Measurements from ENCODE around the gene PDK1. TPM values are rescaled to one million over a fixed set of nuclear protein-coding genes. Genes with fewer than 3 reads are reported as not detected.

Gene PDK1
- total and polyA plus RNA-seq, 4 donors, result 2.9 to 20.9 (median 8.6) TPM

DNA sequence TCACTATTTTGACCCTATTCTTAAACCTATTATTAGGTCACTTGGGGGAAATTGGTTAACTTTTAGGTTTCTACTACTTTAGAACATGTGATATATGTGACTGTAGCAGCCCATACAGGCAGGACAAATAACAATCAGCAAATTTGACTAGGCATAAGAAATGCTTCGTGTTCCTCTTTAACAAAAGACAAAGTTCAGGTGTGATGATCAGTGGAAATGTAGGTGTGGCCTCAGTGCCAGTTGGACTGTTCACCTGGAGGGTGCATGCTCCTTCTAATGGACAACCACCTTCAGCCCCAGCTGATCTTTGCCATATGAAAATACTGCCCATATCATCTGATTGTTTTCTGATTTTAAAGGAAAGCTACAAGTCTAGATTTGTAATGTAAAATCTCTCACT is 6.4 kb downstream of the PDK1 start:
- no peak for ATAC-seq (ENCODE audit: insufficient read depth, low FRiP score)
- 93 to 100% methylated on average over 1 of the region's 1 CpG for WGBS, 2 donors
- Histone ChIP-seq H3K27ac (ENCODE audit: low read depth in 1 of 2, low read length in 1 of 2) (no peak overlapping the region), H3K36me3 (ENCODE audit: control insufficient read depth in 4 of 4, insufficient read depth in 4 of 4, low read length in 4 of 4) (peaks cover 0 to 6% (median 4%) of the 10 kb centered on the region in 4 donors), H3K27me3 (ENCODE audit: control insufficient read depth in 3 of 3, insufficient read depth in 3 of 3, low read length in 2 of 3) (no peaks in the 10 kb centered on the region), H3K9me3 (ENCODE audit: control insufficient read depth in 4 of 4, insufficient read depth in 3 of 4, low read length in 3 of 4) (no peaks in the 10 kb centered on the region), H3K9ac (ENCODE audit: insufficient read depth in 1 of 2, low read length in 2 of 2) (no peak overlapping the region), H3K4me1 (ENCODE audit: control insufficient read depth in 5 of 5, insufficient read depth in 5 of 5, low read length in 5 of 5) (peaks cover 0 to 9% (median 5%) of the 10 kb centered on the region in 5 donors), H3K4me3 (no peak overlapping the region)
- TF ChIP-seq, protein P1, sequence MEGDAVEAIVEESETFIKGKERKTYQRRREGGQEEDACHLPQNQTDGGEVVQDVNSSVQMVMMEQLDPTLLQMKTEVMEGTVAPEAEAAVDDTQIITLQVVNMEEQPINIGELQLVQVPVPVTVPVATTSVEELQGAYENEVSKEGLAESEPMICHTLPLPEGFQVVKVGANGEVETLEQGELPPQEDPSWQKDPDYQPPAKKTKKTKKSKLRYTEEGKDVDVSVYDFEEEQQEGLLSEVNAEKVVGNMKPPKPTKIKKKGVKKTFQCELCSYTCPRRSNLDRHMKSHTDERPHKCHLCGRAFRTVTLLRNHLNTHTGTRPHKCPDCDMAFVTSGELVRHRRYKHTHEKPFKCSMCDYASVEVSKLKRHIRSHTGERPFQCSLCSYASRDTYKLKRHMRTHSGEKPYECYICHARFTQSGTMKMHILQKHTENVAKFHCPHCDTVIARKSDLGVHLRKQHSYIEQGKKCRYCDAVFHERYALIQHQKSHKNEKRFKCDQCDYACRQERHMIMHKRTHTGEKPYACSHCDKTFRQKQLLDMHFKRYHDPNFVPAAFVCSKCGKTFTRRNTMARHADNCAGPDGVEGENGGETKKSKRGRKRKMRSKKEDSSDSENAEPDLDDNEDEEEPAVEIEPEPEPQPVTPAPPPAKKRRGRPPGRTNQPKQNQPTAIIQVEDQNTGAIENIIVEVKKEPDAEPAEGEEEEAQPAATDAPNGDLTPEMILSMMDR (IDR thresholded peaks at IDR 0.05; ENCODE audit: control extremely low read depth, extremely low read depth), result no peak
- DNase-seq, result no peak

DNA sequence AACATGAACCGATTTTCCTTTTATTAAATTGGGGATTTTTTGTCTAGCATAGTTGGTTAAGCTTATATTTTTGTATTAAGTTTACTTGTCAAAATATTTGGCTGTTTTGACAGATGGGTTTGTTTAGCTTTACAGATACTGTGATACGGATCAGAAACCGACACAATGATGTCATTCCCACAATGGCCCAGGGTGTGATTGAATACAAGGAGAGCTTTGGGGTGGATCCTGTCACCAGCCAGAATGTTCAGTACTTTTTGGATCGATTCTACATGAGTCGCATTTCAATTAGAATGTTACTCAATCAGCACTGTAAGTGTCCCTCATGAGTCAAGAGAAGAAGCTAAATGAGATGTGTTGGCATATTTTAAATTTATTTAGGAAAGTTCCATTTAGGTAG is 8.5 kb downstream of the PDK1 start:
- DNase-seq (no peak), ATAC-seq (ENCODE audit: insufficient read depth, low FRiP score) (no peak)
- Histone ChIP-seq H3K9me3 (ENCODE audit: control insufficient read depth in 4 of 4, insufficient read depth in 3 of 4, low read length in 3 of 4) (no peaks in the 10 kb centered on the region), H3K27ac (ENCODE audit: low read depth in 1 of 2, low read length in 1 of 2) (no peak overlapping the region), H3K9ac (ENCODE audit: insufficient read depth in 1 of 2, low read length in 2 of 2) (no peak overlapping the region), H3K4me1 (ENCODE audit: control insufficient read depth in 5 of 5, insufficient read depth in 5 of 5, low read length in 5 of 5) (peaks cover 0 to 7% (median 2%) of the 10 kb centered on the region in 5 donors), H3K27me3 (ENCODE audit: control insufficient read depth in 3 of 3, insufficient read depth in 3 of 3, low read length in 2 of 3) (no peaks in the 10 kb centered on the region), H3K4me3 (no peak overlapping the region), H3K36me3 (ENCODE audit: control insufficient read depth in 4 of 4, insufficient read depth in 4 of 4, low read length in 4 of 4) (peaks cover 0 to 18% (median 4%) of the 10 kb centered on the region in 4 donors)
- 75 to 88% methylated on average over 5 of the region's 5 CpGs for WGBS, 2 donors
- TF ChIP-seq, protein P1 (IDR thresholded peaks at IDR 0.05; ENCODE audit: control extremely low read depth, extremely low read depth), result no peak

DNA sequence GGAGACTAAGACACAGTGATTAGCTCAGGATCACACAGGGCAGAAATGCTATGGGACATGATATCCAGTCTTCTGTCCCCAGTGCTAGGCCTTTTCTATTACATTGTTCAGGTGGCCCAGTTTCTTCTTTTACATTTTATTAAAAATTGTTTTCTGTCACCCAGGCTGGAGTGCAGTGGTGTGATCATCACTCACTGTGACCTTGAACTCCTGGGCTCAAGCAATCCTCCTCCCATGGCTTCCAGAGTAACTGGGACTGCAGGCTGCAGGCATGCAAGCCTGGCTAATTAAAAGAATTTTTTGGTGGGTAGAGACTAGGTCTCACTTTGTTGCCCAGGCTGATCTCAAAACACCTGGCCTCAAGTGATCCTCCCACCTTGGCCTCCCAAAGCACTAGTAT is 15.4 kb downstream of the PDK1 start:
- Histone ChIP-seq H3K9me3 (ENCODE audit: control insufficient read depth in 4 of 4, insufficient read depth in 3 of 4, low read length in 3 of 4) (no peaks in the 10 kb centered on the region), H3K4me1 (ENCODE audit: control insufficient read depth in 5 of 5, insufficient read depth in 5 of 5, low read length in 5 of 5) (no peaks in the 10 kb centered on the region), H3K27me3 (ENCODE audit: control insufficient read depth in 3 of 3, insufficient read depth in 3 of 3, low read length in 2 of 3) (no peaks in the 10 kb centered on the region), H3K4me3 (no peak overlapping the region), H3K36me3 (ENCODE audit: control insufficient read depth in 4 of 4, insufficient read depth in 4 of 4, low read length in 4 of 4) (peaks cover 3 to 32% (median 8%) of the 10 kb centered on the region in 4 donors), H3K27ac (ENCODE audit: low read depth in 1 of 2, low read length in 1 of 2) (no peak overlapping the region), H3K9ac (ENCODE audit: insufficient read depth in 1 of 2, low read length in 2 of 2) (no peak overlapping the region)
- DNase-seq, result no peak
- ATAC-seq (ENCODE audit: insufficient read depth, low FRiP score), result no peak
- TF ChIP-seq, protein P1 (IDR thresholded peaks at IDR 0.05; ENCODE audit: control extremely low read depth, extremely low read depth), result no peak

- H3K9me3 ChIP-seq (ENCODE audit: control insufficient read depth in 4 of 4, insufficient read depth in 3 of 4, low read length in 3 of 4), result peaks cover 0 to 3% (median 2%) of the 10 kb centered on the region in 4 donors
- no peak overlapping the region for H3K4me3 ChIP-seq
- H3K27me3 ChIP-seq (ENCODE audit: control insufficient read depth in 3 of 3, insufficient read depth in 3 of 3, low read length in 2 of 3), result no peaks in the 10 kb centered on the region
- 63 to 77% methylated on average over 2 of the region's 2 CpGs for WGBS, 2 donors
- peaks cover 3 to 33% (median 8%) of the 10 kb centered on the region in 4 donors for H3K36me3 ChIP-seq (ENCODE audit: control insufficient read depth in 4 of 4, insufficient read depth in 4 of 4, low read length in 4 of 4)
- H3K4me1 ChIP-seq (ENCODE audit: control insufficient read depth in 5 of 5, insufficient read depth in 5 of 5, low read length in 5 of 5), result no peaks in the 10 kb centered on the region
- TF ChIP-seq, protein P1 (IDR thresholded peaks at IDR 0.05; ENCODE audit: control extremely low read depth, extremely low read depth), result no peak
- DNase-seq, result no peak
- H3K9ac ChIP-seq (ENCODE audit: insufficient read depth in 1 of 2, low read length in 2 of 2), result no peak overlapping the region
- no peak overlapping the region for H3K27ac ChIP-seq (ENCODE audit: low read depth in 1 of 2, low read length in 1 of 2)
- ATAC-seq (ENCODE audit: insufficient read depth, low FRiP score), result no peak
Measured at GRCh38 chr2:172572981-172573380, 17.1 kb downstream of the PDK1 start.
